ENCODE measurements around the gene PPP1R12A. TPM values are rescaled to one million over a fixed set of nuclear protein-coding genes. Genes with fewer than 3 reads are reported as not detected.

PPP1R12A gene
- 10 to 100 TPM; 60.6 to 82.3 TPM for total RNA-seq

GRCh38 chr12:79935021-79935623 lies at the start of gene PPP1R12A:
Gene PPP1R12A, minus strand, starts transcription at chr12:79935097. Its CDS starts 166 bp downstream, at chr12:79934931.

Small RNA genes within 50 kb of the gene (small RNA-seq; reads per million reads assigned to genes)
- gene RNA5SP363 = 0 reads per million in 2 donors

Other genes with a start within 250 kb of the PPP1R12A start
- 1 to 10 TPM; 6.5 to 9.3 TPM for gene PAWR, start 244.1 kb downstream of the PPP1R12A start, total RNA-seq
- gene OTOGL, start 164.4 kb upstream of the PPP1R12A start, total RNA-seq = under 1 TPM in 1 of 2 donors, not detected in 1; under 0.01 TPM

All from melanocyte of skin (primary cell).